ENCODE measurements around the gene EMC8.

DNA sequence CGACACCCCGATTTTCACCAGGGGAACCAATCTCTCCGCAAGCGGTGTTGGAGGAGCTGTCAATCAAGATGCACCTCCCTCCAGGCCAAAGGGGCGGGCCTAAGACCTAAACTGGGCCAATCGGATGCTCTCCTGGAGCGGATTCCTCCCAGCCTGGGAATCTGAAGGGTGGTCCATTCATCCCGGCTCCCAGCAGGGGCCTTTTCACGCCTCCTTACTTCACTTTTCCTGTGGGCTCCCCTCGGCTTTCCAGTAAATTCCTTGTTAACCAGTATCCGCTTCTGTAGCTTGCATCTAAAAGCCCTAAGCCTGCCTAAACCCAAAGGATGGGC, 65.5 kb downstream of the EMC8 start:
- TF ChIP-seq, protein P1, sequence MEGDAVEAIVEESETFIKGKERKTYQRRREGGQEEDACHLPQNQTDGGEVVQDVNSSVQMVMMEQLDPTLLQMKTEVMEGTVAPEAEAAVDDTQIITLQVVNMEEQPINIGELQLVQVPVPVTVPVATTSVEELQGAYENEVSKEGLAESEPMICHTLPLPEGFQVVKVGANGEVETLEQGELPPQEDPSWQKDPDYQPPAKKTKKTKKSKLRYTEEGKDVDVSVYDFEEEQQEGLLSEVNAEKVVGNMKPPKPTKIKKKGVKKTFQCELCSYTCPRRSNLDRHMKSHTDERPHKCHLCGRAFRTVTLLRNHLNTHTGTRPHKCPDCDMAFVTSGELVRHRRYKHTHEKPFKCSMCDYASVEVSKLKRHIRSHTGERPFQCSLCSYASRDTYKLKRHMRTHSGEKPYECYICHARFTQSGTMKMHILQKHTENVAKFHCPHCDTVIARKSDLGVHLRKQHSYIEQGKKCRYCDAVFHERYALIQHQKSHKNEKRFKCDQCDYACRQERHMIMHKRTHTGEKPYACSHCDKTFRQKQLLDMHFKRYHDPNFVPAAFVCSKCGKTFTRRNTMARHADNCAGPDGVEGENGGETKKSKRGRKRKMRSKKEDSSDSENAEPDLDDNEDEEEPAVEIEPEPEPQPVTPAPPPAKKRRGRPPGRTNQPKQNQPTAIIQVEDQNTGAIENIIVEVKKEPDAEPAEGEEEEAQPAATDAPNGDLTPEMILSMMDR (IDR thresholded peaks at IDR 0.05): no peak
- no peak for TF ChIP-seq POLR2A (IDR thresholded peaks at IDR 0.05)

Measured in uterus (tissue), 2 donors.